Neural cell (in vitro differentiated cells): ENCODE results near the gene RTL1. TPM values are rescaled to one million over a fixed set of nuclear protein-coding genes. Genes with fewer than 3 reads are reported as not detected.

Experiments used
- H2AFZ ChIP-seq: fragments of 200-600, 300-800 bp; sonication (generic), shearing (Covaris generic); 2 replicates; pipeline ENCODE4 v1.6.0; 2014; ENCODE audit warnings: low read depth, mild to moderate bottlenecking, antibody characterized with exemption, low read length, moderate library complexity
- H3F3A ChIP-seq: fragments of 200-600 bp; shearing (Covaris generic); 2 replicates; pipeline ENCODE4 v1.6.1; 2016; ENCODE audit warnings: mild to moderate bottlenecking, moderate library complexity, mixed read lengths, antibody characterized with exemption, low read length; ENCODE audit not compliant: insufficient read depth, poor library complexity, severe bottlenecking
- H3K27ac ChIP-seq: fragments of 200-600, 300-800 bp; sonication (generic), shearing (Covaris generic); 2 replicates; pipeline ENCODE4 v1.5.1; 2014; ENCODE audit warnings: mild to moderate bottlenecking, low read length, moderate library complexity
- H3K27me3 ChIP-seq: fragments of 300-800, 200-600 bp; sonication (generic), shearing (Covaris generic); 2 replicates; pipeline ENCODE4 v1.6.0; 2014; ENCODE audit warnings: mild to moderate bottlenecking, low read depth, low read length, moderate library complexity; ENCODE audit not compliant: insufficient read depth
- H3K36me3 ChIP-seq: fragments of 300-800, 200-600 bp; sonication (generic), shearing (Covaris generic); 2 replicates; pipeline ENCODE4 v1.5.1; 2014; ENCODE audit warnings: mild to moderate bottlenecking, antibody characterized with exemption, low read length, moderate library complexity; ENCODE audit not compliant: insufficient read depth
- H3K4me2 ChIP-seq: fragments of 300-800, 200-600 bp; sonication (generic), shearing (Covaris generic); 2 replicates; pipeline ENCODE4 v1.6.0; 2014; ENCODE audit warnings: mild to moderate bottlenecking, low read length
- H3K4me3 ChIP-seq: fragments of 300-800, 200-600 bp; sonication (generic), shearing (Covaris generic); 2 replicates; pipeline ENCODE4 v1.5.1; 2014; ENCODE audit warnings: mild to moderate bottlenecking, low read length, moderate library complexity
- H3K79me2 ChIP-seq: fragments of 200-600 bp; shearing (Covaris generic); replicated peaks from 2 replicates; pipeline ENCODE4 v1.6.0; 2014; ENCODE audit warnings: mild to moderate bottlenecking, low read length, moderate library complexity; ENCODE audit not compliant: insufficient read depth
- H3K9ac ChIP-seq: fragments of 300-800, 200-600 bp; sonication (generic), shearing (Covaris generic); 2 replicates; pipeline ENCODE4 v1.6.1; 2016; ENCODE audit warnings: mild to moderate bottlenecking, low read length, mixed read lengths
- H3K9me2 ChIP-seq: fragments of 200-600 bp; shearing (Covaris generic); 2 replicates; pipeline ENCODE4 v1.6.1; 2016; ENCODE audit warnings: mild to moderate bottlenecking, low read length, mixed read lengths; ENCODE audit not compliant: insufficient read depth
- H3K9me3 ChIP-seq: fragments of 200-600, 300-800 bp; sonication (generic), shearing (Covaris generic); 2 replicates; pipeline ENCODE4 v1.6.1; 2016; ENCODE audit warnings: mild to moderate bottlenecking, mixed run types, low read length, moderate library complexity, mixed read lengths
- H4K20me1 ChIP-seq: fragments of 200-600 bp; shearing (Covaris generic); 2 replicates; pipeline ENCODE4 v1.6.1; 2016; ENCODE audit warnings: mild to moderate bottlenecking, mixed run types; ENCODE audit not compliant: insufficient read depth
- CTCF ChIP-seq: fragments of 450-650 bp; IDR thresholded peaks from 2 replicates; pipeline ENCODE4 v1.5.1; 2014; ENCODE audit warnings: antibody characterized with exemption, mild to moderate bottlenecking, moderate library complexity; ENCODE audit not compliant: poor library complexity, severe bottlenecking
- EP300 ChIP-seq: fragments of 450-650 bp; conservative IDR thresholded peaks from 2 replicates; pipeline ENCODE4 v1.6.1; 2014; ENCODE audit warnings: antibody characterized with exemption, mild to moderate bottlenecking, moderate library complexity; ENCODE audit not compliant: poor library complexity, severe bottlenecking
- EZH2 ChIP-seq: fragments of 200-600, 300-800 bp; shearing (Covaris generic), sonication (generic); IDR thresholded peaks from 2 replicates; pipeline ENCODE4 v1.6.1; 2014; ENCODE audit warnings: antibody characterized with exemption, low read length, borderline replicate concordance, mild to moderate bottlenecking; ENCODE audit not compliant: insufficient read depth, poor library complexity, severe bottlenecking
- MXI1 ChIP-seq: fragments of 450-650 bp; conservative IDR thresholded peaks from 2 replicates; pipeline ENCODE4 v1.6.1; 2014; ENCODE audit warnings: antibody characterized with exemption, mild to moderate bottlenecking; ENCODE audit not compliant: poor library complexity, severe bottlenecking
- POLR2AphosphoS5 ChIP-seq: IDR thresholded peaks from 2 replicates; pipeline ENCODE4 v1.6.1; 2012
- REST ChIP-seq: IDR thresholded peaks from 2 replicates; pipeline ENCODE4 v1.6.1; 2012; ENCODE audit warnings: borderline replicate concordance
- SMC3 ChIP-seq: fragments of 450-650 bp; conservative IDR thresholded peaks from 2 replicates; pipeline ENCODE4 v1.6.1; 2014; ENCODE audit warnings: antibody characterized with exemption, mild to moderate bottlenecking, moderate library complexity; ENCODE audit not compliant: poor library complexity
- TAF1 ChIP-seq: IDR thresholded peaks from 2 replicates; pipeline ENCODE4 v1.6.1; 2012; ENCODE audit warnings: low read depth
- polyA plus RNA-seq: library from polyadenylated mRNA; depleted of rRNA; stranded (reverse); fragments of >200 nt; gene quantifications from 2 replicates; pipeline ENCODE4 v1.2.3, GENCODE V29; 2014

RTL1 gene
- polyA plus RNA-seq, 1 donor from 2014 or later, result not detected

DNA sequence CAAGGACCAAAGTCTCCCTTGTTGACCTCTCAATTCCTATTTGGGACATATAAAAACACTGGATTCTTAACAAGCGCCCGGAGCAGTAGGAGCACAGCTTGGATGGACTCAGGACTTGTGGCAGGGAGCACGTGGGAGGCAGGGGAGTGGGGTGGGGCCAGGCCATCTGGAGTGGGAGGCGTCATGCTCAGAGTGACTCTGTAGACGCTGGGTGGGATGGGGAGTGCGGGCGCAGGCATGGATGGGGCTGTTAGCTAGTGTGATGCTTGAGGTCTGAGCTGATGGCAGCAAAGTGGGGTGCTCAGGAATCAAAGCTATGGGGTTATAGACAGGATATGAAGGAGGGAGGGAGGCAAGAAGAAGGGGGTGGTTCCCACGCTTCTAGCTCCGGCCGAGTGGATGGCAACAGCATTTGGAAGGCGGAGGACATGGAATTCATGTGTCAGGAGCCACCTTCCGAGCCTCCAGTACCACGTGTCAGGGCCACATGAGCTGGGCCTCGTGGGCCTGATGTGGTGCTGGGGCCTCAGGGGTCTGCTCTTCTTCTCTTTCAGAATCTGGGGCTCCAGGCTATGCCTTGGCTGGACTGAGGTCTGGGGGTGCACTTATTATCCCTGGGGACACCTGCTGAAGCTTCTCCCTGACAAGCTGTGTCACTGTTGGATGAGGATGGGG is 51.4 kb downstream of the RTL1 start:
- no peak for TF ChIP-seq MXI1
- no peak for TF ChIP-seq CTCF
- TF ChIP-seq EZH2, result no peak
- no peak for TF ChIP-seq REST
- no peaks in the 10 kb centered on the region for H4K20me1 ChIP-seq

GRCh38 chr14:100851586-100851916 is 52.0 kb downstream of the RTL1 start:
- Histone ChIP-seq H3K9me3 (no peaks in the 10 kb centered on the region), H2AFZ (no peak overlapping the region), H3K9ac (no peak overlapping the region), H3K36me3 (no peaks in the 10 kb centered on the region), H4K20me1 (no peaks in the 10 kb centered on the region), H3K9me2 (no peaks in the 10 kb centered on the region), H3F3A (no peaks in the 10 kb centered on the region), H3K4me2 (no peak overlapping the region), H3K27me3 (no peaks in the 10 kb centered on the region), H3K27ac (no peak overlapping the region), H3K79me2 (no peaks in the 10 kb centered on the region), H3K4me3 (no peak overlapping the region)
- TF ChIP-seq POLR2AphosphoS5, result no peak
- no peak for TF ChIP-seq EP300
- no peak for TF ChIP-seq MXI1
- no peak for TF ChIP-seq SMC3
- no peak for TF ChIP-seq TAF1
- no peak for TF ChIP-seq EZH2
- no peak for TF ChIP-seq REST
- no peak for TF ChIP-seq CTCF

More for the DNA sequence above, 51.4 kb downstream of the RTL1 start:
- Histone ChIP-seq H3K9ac (no peak overlapping the region), H3K4me3 (no peak overlapping the region), H3K36me3 (no peaks in the 10 kb centered on the region), H3K9me2 (no peaks in the 10 kb centered on the region), H3K79me2 (no peaks in the 10 kb centered on the region), H3K9me3 (no peaks in the 10 kb centered on the region), H3F3A (no peaks in the 10 kb centered on the region), H3K27me3 (no peaks in the 10 kb centered on the region), H2AFZ (no peak overlapping the region), H3K4me2 (no peak overlapping the region), H3K27ac (no peak overlapping the region)
